Measurements from ENCODE around the gene PDZRN4.
"Not testable (repeated sequence)": the region's sequence is repeated elsewhere in the genome, so short reads cannot be mapped to it uniquely, and the experiment has no call there.

Gene PDZRN4

DNA sequence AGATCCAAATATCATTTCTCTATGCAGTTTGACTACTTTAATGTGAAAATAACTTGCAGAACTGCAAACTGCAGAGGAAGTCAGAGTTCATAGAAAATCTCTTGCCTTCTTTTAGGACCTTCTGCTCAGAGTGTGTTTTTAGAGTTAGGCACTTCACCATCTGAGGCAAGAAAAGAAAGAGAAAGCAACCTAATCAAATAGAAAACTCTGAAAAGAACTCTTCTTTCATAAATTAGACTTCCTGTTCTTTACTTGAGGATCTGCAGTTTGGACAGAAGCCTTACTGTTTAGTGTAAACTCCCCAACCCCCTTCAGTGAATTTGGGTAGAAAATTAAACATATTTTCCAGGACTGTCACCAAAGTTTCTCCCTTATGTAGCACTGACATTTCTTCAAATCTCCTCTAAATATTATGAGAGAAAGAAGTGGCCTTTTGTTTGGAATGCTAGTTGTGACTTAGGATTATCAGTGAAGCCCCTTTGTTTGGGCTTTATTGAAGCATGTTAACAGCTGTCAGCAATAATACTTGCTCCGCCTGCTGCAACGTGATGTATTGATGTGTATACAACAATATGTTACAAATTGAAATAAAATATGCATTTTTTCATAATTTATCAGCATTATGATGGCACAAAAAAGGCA lies 99.5 kb downstream of the PDZRN4 start:
- Histone ChIP-seq H3K36me3 (ENCODE audit: insufficient read depth, low read length) (no peaks in the 10 kb centered on the region), H3K4me3 (ENCODE audit: low read length) (no peak overlapping the region), H3K4me1 (ENCODE audit: control insufficient read depth, insufficient read depth, low read length) (no peaks in the 10 kb centered on the region), H3K9me3 (replicated peaks; ENCODE audit: low read length) (no peaks in the 10 kb centered on the region), H3K27me3 (ENCODE audit: control insufficient read depth, insufficient read depth, low read length) (no peaks in the 10 kb centered on the region), H3K9ac (ENCODE audit: low read depth, low read length) (no peak overlapping the region), H3K4me2 (ENCODE audit: low read length) (no peak overlapping the region)

DNA sequence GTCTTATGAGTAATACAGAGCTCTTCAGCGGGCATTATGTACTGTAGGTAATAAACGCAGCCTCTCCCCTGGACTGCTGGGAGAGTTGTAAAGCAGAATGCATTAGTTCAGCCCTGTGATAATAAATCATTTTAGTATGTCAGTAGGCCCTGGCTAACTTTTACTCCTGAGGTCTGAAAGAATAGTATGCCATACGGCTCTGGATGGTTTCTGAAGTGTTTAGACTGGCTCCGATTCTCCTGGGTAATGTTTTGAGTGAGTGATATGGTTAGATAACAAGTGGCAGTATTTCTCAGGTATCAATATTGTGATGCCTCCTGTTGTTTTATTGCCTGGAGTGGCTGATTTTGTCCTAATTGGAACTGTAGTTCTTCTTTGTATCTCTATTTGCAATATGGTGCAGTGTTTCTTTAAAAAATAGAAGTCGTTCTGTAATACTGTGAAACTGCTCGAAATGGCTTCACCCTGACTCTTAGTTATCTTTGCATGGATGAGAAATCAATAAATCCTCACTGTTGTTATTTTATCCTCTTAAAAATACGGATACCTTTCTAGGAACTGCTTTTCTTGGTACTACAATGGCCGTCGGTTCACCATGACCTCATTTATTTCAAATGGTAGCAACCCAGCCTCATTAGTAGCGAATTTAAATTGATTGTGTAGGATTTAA lies 100.2 kb downstream of the PDZRN4 start:
- H3K36me3 ChIP-seq (ENCODE audit: insufficient read depth, low read length): no peaks in the 10 kb centered on the region
- no peak overlapping the region for H3K9ac ChIP-seq (ENCODE audit: low read depth, low read length)
- no peaks in the 10 kb centered on the region for H3K27me3 ChIP-seq (ENCODE audit: control insufficient read depth, insufficient read depth, low read length)
- H3K9me3 ChIP-seq (replicated peaks; ENCODE audit: low read length): no peaks in the 10 kb centered on the region
- H3K4me2 ChIP-seq (ENCODE audit: low read length): no peak overlapping the region
- H3K4me3 ChIP-seq (ENCODE audit: low read length): no peak overlapping the region
- H3K4me1 ChIP-seq (ENCODE audit: control insufficient read depth, insufficient read depth, low read length): no peaks in the 10 kb centered on the region

DNA sequence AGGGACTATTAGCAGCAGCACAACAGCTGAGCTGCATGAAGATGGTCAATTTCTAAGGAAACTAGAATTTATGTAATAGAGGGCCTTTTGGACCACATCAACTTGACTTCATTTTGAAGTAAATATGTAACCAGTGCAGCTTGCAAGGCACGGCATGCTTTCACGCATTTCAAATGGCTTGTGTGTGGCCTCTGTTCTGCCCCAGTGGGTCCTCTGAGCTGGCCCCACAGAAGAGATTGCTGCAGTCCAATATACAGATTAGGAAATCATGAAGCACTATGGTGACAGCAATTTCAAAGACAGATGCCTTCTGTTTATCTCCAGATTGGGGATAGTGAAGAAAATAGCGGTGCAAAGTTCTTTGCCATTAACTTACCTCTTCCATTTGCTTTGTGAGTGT lies 101.4 kb downstream of the PDZRN4 start:
- H3K27me3 ChIP-seq (ENCODE audit: control insufficient read depth, insufficient read depth, low read length): no peaks in the 10 kb centered on the region
- H3K36me3 ChIP-seq (ENCODE audit: insufficient read depth, low read length): no peaks in the 10 kb centered on the region
- H3K4me2 ChIP-seq (ENCODE audit: low read length): no peak overlapping the region
- no peak overlapping the region for H3K4me3 ChIP-seq (ENCODE audit: low read length)
- H3K4me1 ChIP-seq (ENCODE audit: control insufficient read depth, insufficient read depth, low read length): no peaks in the 10 kb centered on the region
- H3K9me3 ChIP-seq (replicated peaks; ENCODE audit: low read length): no peaks in the 10 kb centered on the region
- H3K9ac ChIP-seq (ENCODE audit: low read depth, low read length): no peak overlapping the region

DNA sequence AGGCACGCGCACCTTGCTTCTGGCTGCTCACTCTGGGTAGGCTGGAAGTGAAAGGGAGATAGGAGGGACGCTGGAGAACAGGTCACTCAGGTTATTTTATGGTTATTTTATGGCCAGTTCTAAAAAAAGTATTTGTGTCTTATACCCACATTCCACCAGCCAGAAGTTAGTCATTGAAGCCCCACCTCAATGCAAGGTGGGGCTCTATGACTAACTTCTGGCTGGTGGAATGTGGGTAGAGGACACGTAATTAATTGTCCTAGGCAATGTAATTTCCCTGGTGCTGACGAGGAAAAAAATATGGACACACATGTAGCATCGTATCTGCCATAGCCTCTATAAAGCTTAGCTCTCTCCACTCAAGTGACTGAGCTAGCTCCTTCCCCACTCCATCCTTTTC lies 104.9 kb downstream of the PDZRN4 start:
- Histone ChIP-seq H3K9ac (ENCODE audit: low read depth, low read length) (no peak overlapping the region), H3K4me1 (ENCODE audit: control insufficient read depth, insufficient read depth, low read length) (no peaks in the 10 kb centered on the region), H3K27me3 (ENCODE audit: control insufficient read depth, insufficient read depth, low read length) (no peaks in the 10 kb centered on the region), H3K9me3 (replicated peaks; ENCODE audit: low read length) (no peaks in the 10 kb centered on the region), H3K4me3 (ENCODE audit: low read length) (no peak overlapping the region), H3K4me2 (ENCODE audit: low read length) (no peak overlapping the region), H3K36me3 (ENCODE audit: insufficient read depth, low read length) (no peaks in the 10 kb centered on the region)

DNA sequence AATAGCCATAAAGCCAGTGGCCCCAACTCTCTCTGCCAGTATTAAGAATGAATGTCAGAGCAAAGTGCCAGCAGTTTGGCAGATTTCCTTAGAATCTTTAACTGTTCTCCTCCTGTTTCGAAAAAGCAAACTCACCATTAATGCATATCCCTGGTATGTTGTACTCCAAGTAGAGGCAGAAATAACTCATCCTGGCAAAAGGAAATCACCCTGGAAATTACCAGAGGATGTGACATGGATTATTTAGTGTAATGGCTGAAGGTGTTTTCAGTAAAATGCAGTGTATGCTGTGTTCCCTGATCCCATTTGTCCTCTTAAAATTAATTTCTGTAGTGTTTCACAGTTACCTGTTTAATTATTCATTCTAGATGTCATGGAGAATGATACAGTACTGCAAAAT lies 105.3 kb downstream of the PDZRN4 start:
- Histone ChIP-seq H3K27me3 (ENCODE audit: control insufficient read depth, insufficient read depth, low read length) (no peaks in the 10 kb centered on the region), H3K4me2 (ENCODE audit: low read length) (no peak overlapping the region), H3K4me1 (ENCODE audit: control insufficient read depth, insufficient read depth, low read length) (no peaks in the 10 kb centered on the region), H3K4me3 (ENCODE audit: low read length) (no peak overlapping the region), H3K36me3 (ENCODE audit: insufficient read depth, low read length) (no peaks in the 10 kb centered on the region), H3K9ac (ENCODE audit: low read depth, low read length) (no peak overlapping the region), H3K9me3 (replicated peaks; ENCODE audit: low read length) (no peaks in the 10 kb centered on the region)

DNA sequence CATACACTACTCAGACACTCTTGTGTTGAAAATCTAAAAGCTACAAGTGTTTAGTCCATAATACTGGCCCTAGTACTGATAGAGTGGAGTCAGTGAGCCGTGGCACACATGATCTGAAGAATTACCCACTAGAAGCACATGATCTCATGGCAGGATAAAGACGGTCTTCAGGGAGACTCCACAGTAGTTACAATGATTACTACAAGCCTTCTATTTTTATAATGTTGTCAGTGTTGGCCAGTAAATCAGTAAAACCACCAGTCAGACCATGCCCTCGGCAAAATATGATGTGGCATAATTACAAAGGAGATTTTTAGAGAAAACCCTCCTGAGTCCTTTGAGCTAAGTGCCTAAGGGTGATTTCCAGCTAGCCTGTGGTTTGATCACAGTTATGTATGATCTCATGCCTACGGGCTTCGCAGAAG lies 114.9 kb downstream of the PDZRN4 start:
- Histone ChIP-seq H3K4me2 (ENCODE audit: low read length) (no peak overlapping the region), H3K27me3 (ENCODE audit: control insufficient read depth, insufficient read depth, low read length) (no peaks in the 10 kb centered on the region), H3K36me3 (ENCODE audit: insufficient read depth, low read length) (no peaks in the 10 kb centered on the region), H3K9me3 (replicated peaks; ENCODE audit: low read length) (no peaks in the 10 kb centered on the region), H3K4me1 (ENCODE audit: control insufficient read depth, insufficient read depth, low read length) (no peaks in the 10 kb centered on the region), H3K4me3 (ENCODE audit: low read length) (no peak overlapping the region), H3K9ac (ENCODE audit: low read depth, low read length) (no peak overlapping the region)

DNA sequence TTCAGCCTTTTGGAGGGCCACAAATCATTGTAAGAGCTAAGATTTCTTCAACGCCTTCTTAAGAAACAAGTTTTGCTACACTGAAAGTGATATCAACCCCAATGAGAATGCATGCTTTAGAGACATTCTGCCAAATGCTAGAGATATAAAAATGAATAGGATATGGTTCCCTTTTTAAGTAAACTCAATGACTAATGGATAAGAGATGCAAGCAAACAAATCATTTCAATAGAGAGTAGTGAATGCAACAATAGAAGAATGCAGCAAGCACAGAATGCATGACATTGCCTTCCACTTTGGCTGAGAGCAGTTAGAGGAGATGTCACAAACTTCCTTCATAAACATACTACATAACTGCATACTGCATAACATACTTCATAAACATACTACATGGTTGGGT lies 116.4 kb downstream of the PDZRN4 start:
- Histone ChIP-seq H3K36me3 (ENCODE audit: insufficient read depth, low read length) (no peaks in the 10 kb centered on the region), H3K4me1 (ENCODE audit: control insufficient read depth, insufficient read depth, low read length) (no peaks in the 10 kb centered on the region), H3K27me3 (ENCODE audit: control insufficient read depth, insufficient read depth, low read length) (no peaks in the 10 kb centered on the region), H3K4me3 (ENCODE audit: low read length) (no peak overlapping the region), H3K4me2 (ENCODE audit: low read length) (no peak overlapping the region), H3K9me3 (replicated peaks; ENCODE audit: low read length) (no peaks in the 10 kb centered on the region), H3K9ac (ENCODE audit: low read depth, low read length) (no peak overlapping the region)

DNA sequence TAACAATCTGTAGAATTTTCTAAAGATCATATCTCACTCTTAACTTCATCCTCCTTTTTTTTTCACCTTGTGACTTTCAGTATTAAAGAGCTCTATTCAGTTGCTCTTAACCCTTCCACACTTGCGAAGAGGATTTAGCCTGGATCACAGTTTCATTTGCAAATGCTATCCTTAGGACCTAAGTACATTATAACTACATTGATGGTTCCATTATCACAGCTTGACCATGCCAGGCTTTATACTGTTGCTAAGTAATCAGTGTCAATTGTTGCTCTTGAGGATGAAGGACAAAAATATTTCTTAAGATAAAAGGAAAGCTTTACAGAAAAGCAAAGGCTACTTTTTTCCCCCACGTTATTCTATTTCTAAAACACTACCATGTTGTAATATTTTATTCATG lies 122.2 kb downstream of the PDZRN4 start:
- no peaks in the 10 kb centered on the region for H3K9me3 ChIP-seq (replicated peaks; ENCODE audit: low read length)
- H3K9ac ChIP-seq (ENCODE audit: low read depth, low read length): no peak overlapping the region
- no peaks in the 10 kb centered on the region for H3K36me3 ChIP-seq (ENCODE audit: insufficient read depth, low read length)
- H3K4me1 ChIP-seq (ENCODE audit: control insufficient read depth, insufficient read depth, low read length): no peaks in the 10 kb centered on the region
- no peak overlapping the region for H3K4me3 ChIP-seq (ENCODE audit: low read length)
- H3K4me2 ChIP-seq (ENCODE audit: low read length): no peak overlapping the region
- no peaks in the 10 kb centered on the region for H3K27me3 ChIP-seq (ENCODE audit: control insufficient read depth, insufficient read depth, low read length)

DNA sequence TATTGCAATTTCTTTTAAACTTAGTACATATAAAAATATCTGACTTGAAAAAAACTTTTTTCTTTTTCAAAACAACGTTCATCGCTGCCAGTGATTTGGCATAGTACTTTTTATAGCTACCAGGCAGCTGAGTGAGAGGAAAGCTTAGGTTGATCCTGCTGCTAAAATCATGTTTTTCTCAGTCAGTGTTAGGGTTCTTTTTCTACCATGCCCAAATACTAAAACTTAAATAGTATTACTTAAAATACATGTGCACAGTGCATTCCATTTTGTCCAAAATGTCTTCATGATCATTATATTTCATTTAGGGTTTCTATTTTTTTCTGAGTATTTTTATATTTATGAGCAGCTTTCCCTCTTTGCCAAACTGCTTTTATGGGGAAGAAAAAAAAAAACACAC lies 123.8 kb downstream of the PDZRN4 start:
- no peak overlapping the region for H3K4me3 ChIP-seq (ENCODE audit: low read length)
- no peaks in the 10 kb centered on the region for H3K36me3 ChIP-seq (ENCODE audit: insufficient read depth, low read length)
- H3K9ac ChIP-seq (ENCODE audit: low read depth, low read length): no peak overlapping the region
- no peaks in the 10 kb centered on the region for H3K27me3 ChIP-seq (ENCODE audit: control insufficient read depth, insufficient read depth, low read length)
- H3K4me1 ChIP-seq (ENCODE audit: control insufficient read depth, insufficient read depth, low read length): no peaks in the 10 kb centered on the region
- no peaks in the 10 kb centered on the region for H3K9me3 ChIP-seq (replicated peaks; ENCODE audit: low read length)
- no peak overlapping the region for H3K4me2 ChIP-seq (ENCODE audit: low read length)

DNA sequence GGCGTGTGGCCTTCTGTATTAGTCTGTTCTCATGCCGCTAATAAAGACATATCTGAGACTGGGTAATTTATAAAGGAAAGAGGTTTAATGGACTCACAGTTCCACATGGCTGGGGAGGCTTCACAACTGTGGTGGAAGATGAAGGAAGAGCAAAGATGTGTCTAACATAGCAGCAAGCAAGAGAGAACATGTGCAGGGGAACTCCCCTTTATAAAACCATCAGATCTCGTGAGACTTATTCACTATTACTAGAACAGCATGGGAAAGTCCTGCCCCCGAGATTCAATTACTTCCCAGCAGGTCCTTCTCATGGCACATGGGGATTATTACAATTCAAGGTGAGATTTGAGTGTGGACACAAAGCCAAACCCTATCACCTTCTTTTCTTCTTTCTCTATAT lies 124.3 kb downstream of the PDZRN4 start:
- H3K36me3 ChIP-seq (ENCODE audit: insufficient read depth, low read length); H3K4me1 ChIP-seq (ENCODE audit: control insufficient read depth, insufficient read depth, low read length); H3K4me3 ChIP-seq (ENCODE audit: low read length); H3K27me3 ChIP-seq (ENCODE audit: control insufficient read depth, insufficient read depth, low read length); H3K9me3 ChIP-seq (replicated peaks; ENCODE audit: low read length); H3K9ac ChIP-seq (ENCODE audit: low read depth, low read length); H3K4me2 ChIP-seq (ENCODE audit: low read length): not testable (repeated sequence)

DNA sequence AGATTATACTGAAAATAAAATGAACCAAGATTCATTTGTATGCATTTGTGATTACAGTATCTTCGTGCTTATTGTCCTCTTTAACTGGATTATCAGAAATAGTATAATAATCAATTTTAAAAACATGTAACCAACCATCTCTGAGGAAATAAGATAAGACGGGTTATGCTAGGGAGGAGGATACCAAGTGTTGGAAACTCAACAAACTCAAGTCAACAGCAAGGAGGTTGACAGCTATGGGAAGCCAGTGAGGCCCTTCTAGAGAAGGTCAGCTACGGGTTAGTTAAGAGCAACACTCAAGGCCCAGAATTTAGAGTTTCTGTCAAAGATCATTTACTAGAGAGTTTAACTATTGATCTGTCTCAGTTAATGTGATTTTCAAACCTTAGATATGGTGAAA lies 137.2 kb downstream of the PDZRN4 start:
- H3K4me2 ChIP-seq (ENCODE audit: low read length): no peak overlapping the region
- no peak overlapping the region for H3K9ac ChIP-seq (ENCODE audit: low read depth, low read length)
- H3K9me3 ChIP-seq (replicated peaks; ENCODE audit: low read length): no peaks in the 10 kb centered on the region
- no peaks in the 10 kb centered on the region for H3K4me1 ChIP-seq (ENCODE audit: control insufficient read depth, insufficient read depth, low read length)
- no peaks in the 10 kb centered on the region for H3K36me3 ChIP-seq (ENCODE audit: insufficient read depth, low read length)
- H3K27me3 ChIP-seq (ENCODE audit: control insufficient read depth, insufficient read depth, low read length): no peaks in the 10 kb centered on the region
- H3K4me3 ChIP-seq (ENCODE audit: low read length): no peak overlapping the region
